GM18519 (cell line): Measurements from ENCODE around the gene KIF3A.

Experiments
- ATAC-seq: cut with Tn5 transposase; IDR thresholded peaks from one replicate; pipeline ENCODE4 v1.9.1; 2021; ENCODE audit warnings: mild to moderate bottlenecking, moderate library complexity; ENCODE audit not compliant: unreplicated experiment, low FRiP score

KIF3A gene

GRCh38 chr5:132665574-132666080 is 71.7 kb downstream of the KIF3A start:
- no peak for ATAC-seq

GRCh38 chr5:132664696-132665209 is 72.6 kb downstream of the KIF3A start:
- ATAC-seq, result no peak

- peak; percentile 33 for ATAC-seq
Observed at GRCh38 chr5:132663771-132664695, 73.3 kb downstream of the KIF3A start.

- ATAC-seq, result peak; percentile 53
Observed at GRCh38 chr5:132662925-132663770, 74.2 kb downstream of the KIF3A start.

- ATAC-seq, result no peak
Observed at GRCh38 chr5:132662004-132662401, 75.3 kb downstream of the KIF3A start.

GRCh38 chr5:132661231-132662003 is 75.9 kb downstream of the KIF3A start:
- no peak for ATAC-seq

GRCh38 chr5:132659598-132660493 is 77.5 kb downstream of the KIF3A start:
- no peak for ATAC-seq

- ATAC-seq, result no peak
Observed at GRCh38 chr5:132658381-132659302, 78.7 kb downstream of the KIF3A start.

GRCh38 chr5:132657676-132658380 is 79.5 kb downstream of the KIF3A start, which contains the start of gene IL13:
TSS of gene IL13 (plus strand) at chr5:132658173. CDS start at chr5:132658187, 14 bp downstream.
- no peak for ATAC-seq

- ATAC-seq, result no peak
Observed at GRCh38 chr5:132656774-132657355, 80.5 kb downstream of the KIF3A start.

- ATAC-seq, result no peak
Observed at GRCh38 chr5:132655821-132656773, 81.2 kb downstream of the KIF3A start.

- no peak for ATAC-seq
Observed at GRCh38 chr5:132653716-132654115, 83.6 kb downstream of the KIF3A start.

- no peak for ATAC-seq
Observed at GRCh38 chr5:132651838-132652469, 85.4 kb downstream of the KIF3A start.

GRCh38 chr5:132648355-132648754 is 89.0 kb downstream of the KIF3A start:
- ATAC-seq, result no peak

- ATAC-seq, result no peak
Observed at GRCh38 chr5:132647473-132647872, 89.9 kb downstream of the KIF3A start.
